K562 (cell line): ENCODE measurements around the gene MTF1. TPM values are rescaled to one million over a fixed set of nuclear protein-coding genes. Genes with fewer than 3 reads are reported as not detected.
A peak's percentile ranks its signal among the peaks of the same experiment; 100 is the strongest.

Source experiments
- ATAC-seq: fragments of 200-7000 bp; cut with Tn5 transposase; 3 replicates; pipeline ENCODE4 v1.9.1; 2020; ENCODE audit warnings: moderate library complexity
- BruUV-seq: library from RNA; stranded (reverse); fragments of 400-500 nt; replicated peaks from 2 replicates; lab custom pipeline; 2021; lab: Mats Ljungman, UMichigan
- CTCF ChIA-PET: fragments of 300-600 bp; formaldehyde crosslinking; extraction: SDS; loops from one replicate; lab custom pipeline; 2021; ENCODE audit warnings: low intra/inter-chr PET ratio; lab: Yijun Ruan, JAX
- POLR2A ChIA-PET: fragments of 300-600, 350-650 bp; sonication (Branson Sonifier 250); formaldehyde crosslinking; extraction: SDS; loops from one replicate; lab custom pipeline; 2021; ENCODE audit warnings: antibody characterized with exemption, inconsistent platforms; lab: Yijun Ruan, JAX
- DNase-seq, 4 experiments: peaks; one replicate each; pipeline versions ENCODE4 v3.0.0 to v3.0.0-alpha.2; 2011 to 2018; ENCODE audit warnings: low spot score in 3 of 4, mixed read lengths in 3 of 4; ENCODE audit errors: extremely low read depth in 1 of 4
- FAIRE-seq: peaks from 2 replicates; lab custom pipeline; 2011; peaks lifted over from hg19 to GRCh38; lab: Jason Lieb, UNC
- H2AFZ ChIP-seq: 2 replicates; pipeline ENCODE4 v1.6.0; 2011; ENCODE audit warnings: low read depth, low read length, control low read depth, inconsistent platforms
- H3K27ac ChIP-seq: fragments of 200-600 bp; 3 replicates; pipeline ENCODE4 v1.8.0; 2011; ENCODE audit warnings: low read depth, mild to moderate bottlenecking, control low read depth, inconsistent platforms, low read length, moderate library complexity, mixed read lengths; ENCODE audit errors: extremely low read depth
- H3K27me3 ChIP-seq, 2 experiments: fragments of 300-600 bp in 1 of 2; 2 replicates in 1 of 2; 3 replicates in 1 of 2; pipeline versions ENCODE4 v1.6.0 to v1.8.0; 2011; ENCODE audit warnings: inconsistent platforms in 2 of 2, low read length in 2 of 2, mild to moderate bottlenecking in 1 of 2, mixed read lengths in 1 of 2, moderate library complexity in 1 of 2; ENCODE audit not compliant: control insufficient read depth in 2 of 2, insufficient read depth in 2 of 2
- H3K36me3 ChIP-seq: fragments of 300-600 bp; 3 replicates; pipeline ENCODE4 v1.8.0; 2011; ENCODE audit warnings: mild to moderate bottlenecking, low read length, inconsistent platforms; ENCODE audit not compliant: control insufficient read depth, insufficient read depth
- H3K4me1 ChIP-seq, 2 experiments: fragments of 200-600 bp in 1 of 2; replicated peaks in 1 of 2; 2 replicates in 1 of 2; 3 replicates in 1 of 2; pipeline versions ENCODE4 v1.5.1 to v1.8.0; 2011; ENCODE audit warnings: inconsistent platforms in 2 of 2, low read length in 2 of 2, mild to moderate bottlenecking in 1 of 2, mixed read lengths in 1 of 2, moderate library complexity in 1 of 2; ENCODE audit not compliant: control insufficient read depth in 2 of 2, insufficient read depth in 2 of 2
- H3K4me2 ChIP-seq: 2 replicates; pipeline ENCODE4 v1.6.1; 2011; ENCODE audit warnings: low read length, control low read depth, inconsistent platforms, mixed read lengths; ENCODE audit not compliant: insufficient read depth
- H3K4me3 ChIP-seq: fragments of 200-600 bp; sonication (generic), shearing (Covaris generic); 2 replicates; pipeline ENCODE4 v1.5.1; 2016; ENCODE audit warnings: control low read depth, inconsistent platforms
- H3K79me2 ChIP-seq: fragments of 200-600 bp; 3 replicates; pipeline ENCODE4 v1.8.0; 2011; ENCODE audit warnings: low read length, inconsistent platforms; ENCODE audit not compliant: control insufficient read depth, insufficient read depth
- H3K9ac ChIP-seq, 2 experiments: 2 replicates each; pipeline versions ENCODE4 v1.6.0 to v1.6.1; 2011; ENCODE audit warnings: low read depth in 2 of 2, low read length in 2 of 2, control low read depth in 1 of 2, inconsistent platforms in 1 of 2, mild to moderate bottlenecking in 1 of 2, mixed read lengths in 1 of 2; ENCODE audit not compliant: insufficient read depth in 1 of 2
- H3K9me1 ChIP-seq: one replicate; pipeline ENCODE4 v1.6.0; 2011; ENCODE audit warnings: inconsistent platforms, mild to moderate bottlenecking, low read length, moderate library complexity; ENCODE audit not compliant: control insufficient read depth, insufficient read depth
- H3K9me3 ChIP-seq: replicated peaks from 2 replicates; pipeline ENCODE4 v1.5.1; 2011; ENCODE audit warnings: low read depth, low read length, inconsistent platforms; ENCODE audit not compliant: control insufficient read depth, insufficient read depth
- H4K20me1 ChIP-seq: replicated peaks from 2 replicates; pipeline ENCODE4 v1.6.1; 2011; ENCODE audit warnings: low read length, inconsistent platforms, mixed read lengths; ENCODE audit not compliant: control insufficient read depth, insufficient read depth
- STAT5B ChIP-seq: fragments of 250-450 bp; sonication (Bioruptor Pico); IDR thresholded peaks from 2 replicates; pipeline ENCODE4 v1.8.0; 2021; ENCODE audit warnings: mild to moderate bottlenecking, inconsistent platforms
- TCF3 ChIP-seq: sonication (generic); formaldehyde crosslinking; IDR thresholded peaks from 2 replicates; pipeline ENCODE4 v1.4.0; 2020; ENCODE audit warnings: mild to moderate bottlenecking, missing genetic modification reagents
- USF1 ChIP-seq: sonication (generic); formaldehyde crosslinking; IDR thresholded peaks from 2 replicates; pipeline ENCODE4 v1.9.0; 2022; ENCODE audit warnings: mild to moderate bottlenecking, missing genetic modification reagents
- WGBS: fragments of 100-300 bp; shearing (Covaris generic); methylation state at CpG from one replicate; pipeline ENCODE4 v1.1.6; 2016; ENCODE audit warnings: low coverage, mixed read lengths; ENCODE audit not compliant: insufficient coverage; ENCODE audit errors: missing lambda C conversion rate; 5-methylcytosine and 5-hydroxymethylcytosine counted together
- in situ Hi-C: fragments of 300-500 bp; cut with MboI; formaldehyde crosslinking; loops from 4 replicates; pipeline ENCODE4 v1.15.0; 2018; ENCODE audit warnings: inconsistent platforms, mixed read lengths
- intact Hi-C: fragments of 100-400 bp; cut with micrococcal nuclease; formaldehyde crosslinking; loops from 2 replicates; pipeline ENCODE4 v1.14.2; 2022
- polyA plus RNA-seq, 8 experiments: library from polyadenylated mRNA; depleted of rRNA in 4 of 8; stranded (reverse) in 5 of 8; unstranded in 3 of 8; fragments of >200 nt; fragmentation: Nextera tagmentation in 2 of 8; fragmentation: Illumina TruSeq in 1 of 8; extraction: Ambion mirVana in 2 of 8; extraction: Trizol in 1 of 8; gene quantifications; 2 replicates each; pipeline versions ENCODE4 v1.2.1 to v1.2.3, GENCODE V29; 2011 to 2014; ENCODE audit warnings: inconsistent platforms in 1 of 8, missing spikeins in 1 of 8
- total RNA-seq, 7 experiments: library from RNA; depleted of rRNA in 6 of 7; stranded (reverse); fragments of >200 nt in 6 of 7; fragmentation: Illumina TruSeq in 2 of 7; extraction: Trizol in 2 of 7; gene quantifications; 2 replicates each; pipeline versions ENCODE4 v1.2.1 to v1.2.3, GENCODE V29; 2011 to 2021; ENCODE audit warnings: low replicate concordance in 1 of 7

The MTF1 gene
- total and polyA plus RNA-seq, 9 of the 15 experiments (the other 6 are each of a cell fraction or from before 2014, with no cell fraction given): 1.1 to 12.2 (median 4.3) TPM

GRCh38 chr1:37888022-37888700 is 28.8 kb upstream of the MTF1 start:
- Histone ChIP-seq H2AFZ (no peak overlapping the region), H3K4me1 (peaks cover 4 to 15% of the 10 kb centered on the region in 2 experiments; a peak in 3 of 5 replicates), H3K27ac (no peak overlapping the region), H3K9ac (no peak overlapping the region), H3K79me2 (no peaks in the 10 kb centered on the region; the same call in 2 of the 3 replicates), H3K27me3 (no peaks in the 10 kb centered on the region), H3K9me1 (no peaks in the 10 kb centered on the region), H3K36me3 (peaks cover 61% of the 10 kb centered on the region), H3K4me2 (no peak overlapping the region), H4K20me1 (no peaks in the 10 kb centered on the region), H3K4me3 (no peak overlapping the region), H3K9me3 (no peaks in the 10 kb centered on the region)
- FAIRE-seq: no peak
- DNase-seq: peak in 1 of 4 experiments; percentile 16
- intact Hi-C loops (no loop called here), in situ Hi-C loops (no loop called here)
- BruUV-seq: no TSS peak
- 77% methylated on average over 6 of the region's 6 CpGs for WGBS
- POLR2A ChIA-PET: interaction anchor here (1.0 to 1.3 kb wide), 2 partner anchors 14 to 28 kb away, joined by 3 to 5 read pairs; partner anchors contain the start of gene MTF1
- CTCF ChIA-PET: no interaction called here
- no peak for ATAC-seq
- peak; percentile 57 for TF ChIP-seq TCF3 (CRISPR knock-in tag)
- TF ChIP-seq STAT5B (CRISPR knock-in tag): no peak

DNA sequence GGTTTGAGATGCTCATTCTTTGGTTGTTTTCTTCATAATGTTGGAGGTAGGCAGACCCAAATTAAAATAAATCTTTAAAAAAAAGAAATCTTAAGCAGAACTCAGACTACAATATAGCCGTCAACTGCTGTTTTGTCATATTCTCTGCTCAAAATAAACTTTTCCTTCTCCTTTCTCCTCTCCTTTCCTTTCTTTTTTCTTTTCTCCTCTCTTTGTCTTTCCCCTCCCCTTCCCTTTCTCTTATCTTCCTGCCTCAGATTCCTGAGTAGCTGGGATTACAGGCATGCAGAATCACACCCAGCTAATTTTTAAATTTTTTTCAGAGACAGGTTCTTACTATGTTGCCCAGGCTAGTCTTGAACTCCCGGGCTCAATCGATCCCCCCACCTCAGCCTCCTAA is 24.8 kb upstream of the MTF1 start:
- FAIRE-seq: no peak
- ChIA-PET POLR2A (interaction anchor here (0.6 to 1.7 kb wide), 5 partner anchors 12 to 193 kb away, joined by 3 to 6 read pairs (median 3); partner anchors contain the start of gene SF3A3), CTCF (no interaction called here)
- Histone ChIP-seq H2AFZ (no peak overlapping the region), H3K27me3 (no peaks in the 10 kb centered on the region), H3K27ac (no peak overlapping the region), H3K4me2 (no peak overlapping the region), H4K20me1 (no peaks in the 10 kb centered on the region), H3K9me3 (no peaks in the 10 kb centered on the region), H3K79me2 (no peaks in the 10 kb centered on the region), H3K9ac (no peak overlapping the region), H3K36me3 (peaks cover 77% of the 10 kb centered on the region), H3K9me1 (no peaks in the 10 kb centered on the region), H3K4me1 (peaks cover 4 to 6% of the 10 kb centered on the region in 2 experiments; a peak in 2 of 5 replicates), H3K4me3 (no peak overlapping the region)
- in situ Hi-C loops: no loop called here
- 50% methylated on average over 3 of the region's 3 CpGs for WGBS
- ATAC-seq: no peak
- intact Hi-C loops: no loop called here
- BruUV-seq: TSS peak; percentile 23
- no peak for DNase-seq
- TF ChIP-seq USF1 (CRISPR knock-in tag): no peak
